ENCODE measurements around the gene ZFHX3. TPM values are rescaled to one million over a fixed set of nuclear protein-coding genes. Genes with fewer than 3 reads are reported as not detected.

The ZFHX3 gene
- total RNA-seq, 4 donors from 2014 or later, result 19.7 to 70.4 (median 34.6) TPM

DNA sequence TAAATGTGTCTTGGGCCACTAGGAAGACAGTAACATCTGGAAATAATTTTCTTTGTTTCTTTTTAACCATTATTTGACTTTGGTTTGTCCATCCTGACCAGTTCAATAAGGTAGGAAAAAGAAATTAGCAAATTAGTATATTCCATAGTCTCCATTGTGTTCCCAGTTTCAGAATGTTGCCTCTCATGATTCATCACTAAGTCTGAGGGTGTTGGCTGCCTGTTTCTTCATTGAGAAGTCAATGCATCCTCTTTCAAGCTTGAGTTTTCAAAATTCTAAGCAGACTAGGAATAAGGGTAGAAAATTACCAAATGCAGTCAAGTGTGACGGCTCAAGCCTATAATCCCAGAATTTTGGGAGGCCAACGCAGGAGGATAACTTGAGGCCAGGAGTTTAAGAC, 41.9 kb downstream of the ZFHX3 start:
- TF ChIP-seq, protein P1, sequence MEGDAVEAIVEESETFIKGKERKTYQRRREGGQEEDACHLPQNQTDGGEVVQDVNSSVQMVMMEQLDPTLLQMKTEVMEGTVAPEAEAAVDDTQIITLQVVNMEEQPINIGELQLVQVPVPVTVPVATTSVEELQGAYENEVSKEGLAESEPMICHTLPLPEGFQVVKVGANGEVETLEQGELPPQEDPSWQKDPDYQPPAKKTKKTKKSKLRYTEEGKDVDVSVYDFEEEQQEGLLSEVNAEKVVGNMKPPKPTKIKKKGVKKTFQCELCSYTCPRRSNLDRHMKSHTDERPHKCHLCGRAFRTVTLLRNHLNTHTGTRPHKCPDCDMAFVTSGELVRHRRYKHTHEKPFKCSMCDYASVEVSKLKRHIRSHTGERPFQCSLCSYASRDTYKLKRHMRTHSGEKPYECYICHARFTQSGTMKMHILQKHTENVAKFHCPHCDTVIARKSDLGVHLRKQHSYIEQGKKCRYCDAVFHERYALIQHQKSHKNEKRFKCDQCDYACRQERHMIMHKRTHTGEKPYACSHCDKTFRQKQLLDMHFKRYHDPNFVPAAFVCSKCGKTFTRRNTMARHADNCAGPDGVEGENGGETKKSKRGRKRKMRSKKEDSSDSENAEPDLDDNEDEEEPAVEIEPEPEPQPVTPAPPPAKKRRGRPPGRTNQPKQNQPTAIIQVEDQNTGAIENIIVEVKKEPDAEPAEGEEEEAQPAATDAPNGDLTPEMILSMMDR (IDR thresholded peaks at IDR 0.05; ENCODE audit: low read depth), result no peak

DNA sequence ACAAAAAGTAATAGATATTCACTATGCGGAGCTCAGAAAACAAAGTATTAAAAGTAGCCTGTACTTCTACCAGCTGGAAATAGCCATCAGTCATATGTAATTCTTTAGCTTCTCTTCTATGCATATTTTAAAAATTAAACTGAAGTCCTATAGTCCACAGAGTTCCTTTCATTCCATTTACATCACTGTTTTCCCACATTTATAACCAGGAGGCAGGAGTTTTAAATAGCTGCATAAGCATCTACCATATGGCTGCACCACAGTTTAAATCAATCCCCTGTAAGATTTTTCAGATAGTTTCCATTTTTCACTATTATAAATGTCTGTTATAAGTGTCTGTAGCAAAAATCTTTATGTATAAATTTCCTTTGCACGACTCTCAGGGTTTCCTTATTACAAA, 45.1 kb downstream of the ZFHX3 start:
- TF ChIP-seq, protein P1 (IDR thresholded peaks at IDR 0.05; ENCODE audit: low read depth), result no peak

DNA sequence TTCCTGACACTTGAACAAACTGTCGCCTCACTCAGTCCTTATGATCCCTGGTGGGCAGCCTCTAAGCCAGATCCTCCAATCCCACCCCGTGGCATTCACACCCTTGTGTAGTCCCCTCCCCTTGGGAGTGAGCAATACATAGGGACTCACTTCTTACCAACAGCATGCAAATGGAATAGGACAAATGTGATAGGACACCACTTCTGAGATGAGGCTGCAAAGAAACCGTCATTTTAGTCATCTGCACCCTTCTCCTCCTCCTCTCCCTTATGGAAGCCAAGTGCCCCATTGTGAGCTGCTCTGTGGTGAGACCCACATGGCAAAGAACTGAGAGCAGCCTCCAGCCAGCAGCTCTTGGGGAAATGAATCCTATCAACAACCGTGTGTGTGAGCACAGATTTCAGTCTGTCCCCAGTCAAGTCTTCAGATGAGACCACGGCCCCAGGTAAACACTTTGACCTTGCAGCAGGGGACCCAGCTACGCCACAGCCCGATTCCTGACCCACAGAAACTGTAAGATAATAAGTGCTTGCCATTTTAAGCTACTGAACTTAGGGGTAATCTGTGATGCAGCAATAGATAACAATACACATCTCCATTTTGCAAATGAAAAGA, 46.9 kb downstream of the ZFHX3 start:
- TF ChIP-seq, protein P1 (IDR thresholded peaks at IDR 0.05; ENCODE audit: low read depth), result no peak

DNA sequence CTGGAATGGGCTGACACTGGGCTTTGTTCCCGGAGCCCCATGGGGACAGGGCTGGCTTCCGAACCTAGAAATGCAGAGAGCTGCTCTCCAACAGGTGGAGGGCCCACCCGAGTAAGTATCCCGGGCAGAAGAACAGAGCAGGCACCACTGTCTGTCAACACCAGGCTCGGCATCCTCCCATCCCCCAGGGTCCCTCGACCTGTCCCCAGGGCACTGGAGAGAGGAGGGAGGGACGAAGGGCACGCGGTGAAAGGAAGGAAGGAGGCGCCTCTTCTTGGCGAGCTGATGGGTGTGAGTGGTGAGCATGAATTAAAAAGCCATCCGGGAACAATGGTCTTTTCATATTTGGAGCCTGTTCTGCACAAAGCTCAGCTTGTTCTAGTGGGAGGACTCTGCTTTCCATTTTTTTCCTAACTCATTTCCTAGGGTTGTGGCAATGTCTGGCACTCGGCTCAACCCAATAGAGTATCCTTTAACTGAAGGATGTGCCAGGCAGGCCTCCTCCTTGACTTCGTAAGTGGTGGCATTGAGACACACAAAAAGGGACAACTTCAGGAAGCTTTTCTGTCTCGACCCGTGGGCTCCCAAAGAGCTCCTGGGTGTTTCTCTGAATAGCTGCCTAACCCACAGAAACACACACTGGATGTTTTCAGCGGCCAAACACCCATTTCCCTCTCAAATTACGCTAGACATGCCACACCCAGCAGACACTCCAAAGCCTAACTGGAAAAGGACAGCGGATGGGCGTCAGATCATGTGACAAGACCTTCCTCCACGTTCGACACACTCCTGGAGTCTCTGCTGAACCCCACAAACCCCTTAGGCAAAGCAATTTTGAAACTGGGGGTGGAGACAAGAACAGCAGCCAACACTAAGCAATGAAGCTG, 47.7 kb downstream of the ZFHX3 start:
- TF ChIP-seq, protein P1 (IDR thresholded peaks at IDR 0.05; ENCODE audit: low read depth), result no peak

DNA sequence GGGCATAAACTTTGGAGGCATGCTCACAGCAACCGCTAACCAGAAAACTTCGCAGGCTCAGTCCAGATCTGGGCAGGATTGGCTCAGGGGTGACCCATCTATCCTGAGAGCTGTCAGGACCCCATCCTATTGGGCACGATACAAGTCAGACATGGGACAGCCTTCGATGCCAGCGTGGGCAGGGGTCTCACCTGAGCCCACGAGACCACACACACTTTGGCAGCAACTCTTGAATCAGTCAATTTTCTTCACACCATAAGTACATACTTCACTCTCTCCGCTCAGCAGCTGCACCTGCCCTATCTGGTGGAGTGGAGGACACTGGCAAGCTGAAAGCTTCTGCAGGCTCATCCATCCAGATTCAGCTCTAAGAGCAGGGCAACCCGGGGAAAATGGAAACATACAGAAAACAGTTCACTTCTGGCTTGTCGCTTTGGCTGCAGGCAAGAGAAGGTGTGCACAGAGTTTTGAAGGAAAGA, 48.3 kb downstream of the ZFHX3 start:
- TF ChIP-seq, protein P1 (IDR thresholded peaks at IDR 0.05; ENCODE audit: low read depth), result no peak

DNA sequence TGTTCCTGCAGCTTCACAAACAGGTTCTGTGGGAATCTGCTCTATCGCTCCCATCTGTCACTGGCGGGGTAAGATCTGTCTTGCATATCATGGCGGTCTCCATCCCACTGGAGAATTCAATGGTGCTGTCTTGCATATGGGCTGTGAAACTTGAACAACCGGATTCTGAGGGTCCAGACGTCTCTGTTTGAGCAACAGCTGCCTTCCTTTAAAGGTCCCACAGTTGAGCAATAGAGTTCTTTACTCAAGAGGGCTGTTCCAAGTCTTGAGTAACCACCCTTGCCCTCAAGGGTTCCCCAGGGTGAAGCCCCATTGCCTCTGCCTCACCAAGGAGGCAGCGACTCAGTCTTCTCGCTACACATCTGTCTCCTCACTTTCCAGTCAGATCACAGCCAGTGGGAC, 50.8 kb downstream of the ZFHX3 start:
- TF ChIP-seq, protein P1 (IDR thresholded peaks at IDR 0.05; ENCODE audit: low read depth), result no peak
